A549 treated with DMSO at 1 μM for 4 hours (cell line): ENCODE measurements around the gene DOK6. TPM values are rescaled to one million over a fixed set of nuclear protein-coding genes. Genes with fewer than 3 reads are reported as not detected.

Source experiments
- total RNA-seq: library from RNA; stranded (reverse); fragments of 200-300 nt; extraction: Qiagen RNA extraction; gene quantifications from 5 replicates; pipeline ENCODE4 v1.2.3, GENCODE V29; 2022; ENCODE audit warnings: low read depth

The DOK6 gene
- total RNA-seq, result not detected in 5 replicates

DNA sequence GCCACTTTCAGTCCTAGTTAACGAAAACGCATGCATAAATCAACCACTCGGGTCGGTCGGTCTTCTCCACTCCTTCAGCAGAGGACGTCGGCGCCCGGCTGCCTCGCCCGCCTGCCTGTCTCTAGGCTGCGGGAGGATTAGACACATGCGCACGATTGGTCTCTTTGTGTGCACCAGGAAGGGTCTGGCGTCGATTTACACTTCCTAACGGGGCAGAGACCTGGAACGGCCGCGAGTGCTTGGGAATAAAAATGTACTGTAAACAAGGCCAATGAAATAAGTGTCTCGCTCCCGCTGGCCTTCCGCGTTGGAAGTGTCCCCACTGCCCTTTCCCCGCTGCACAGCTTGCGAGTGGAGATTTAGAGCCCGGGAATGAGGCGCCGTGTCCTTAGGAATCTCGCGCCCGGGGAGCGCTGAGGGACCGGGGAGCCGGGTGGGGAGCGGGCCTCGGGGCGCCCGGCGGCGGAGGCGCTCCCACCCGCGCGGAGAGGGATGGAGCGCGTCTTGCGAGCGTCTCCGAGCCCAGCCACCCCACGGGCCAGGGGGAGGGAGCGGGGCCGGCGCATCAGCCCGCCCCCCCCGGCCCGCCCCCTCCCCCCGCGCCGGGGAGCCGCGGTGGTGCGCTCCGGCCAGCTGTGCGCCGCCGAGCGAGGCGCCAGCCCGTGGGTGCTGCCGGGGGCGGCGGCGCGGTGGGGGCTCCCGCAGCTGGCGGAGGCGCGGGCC is at the start of gene DOK6:
DOK6 (plus strand) TSS at position 636 of the 723 bp plus-strand sequence.

